GM12878 (cell line): ENCODE results near the gene FMOD. TPM values are rescaled to one million over a fixed set of nuclear protein-coding genes. Genes with fewer than 3 reads are reported as not detected.

Source experiments
- ATAC-seq: fragments of 200-7000 bp; cut with Tn5 transposase; 3 replicates; pipeline ENCODE4 v1.9.1; 2020; ENCODE audit warnings: mild to moderate bottlenecking, moderate library complexity
- BruUV-seq: library from RNA; stranded (reverse); fragments of 400-500 nt; replicated peaks from 2 replicates; lab custom pipeline; 2021; lab: Mats Ljungman, UMichigan
- CTCF ChIA-PET: fragments of 300-600 bp; sonication (Branson Sonifier 250); formaldehyde crosslinking; extraction: SDS; loops from one replicate; lab custom pipeline; 2021; ENCODE audit warnings: inconsistent platforms; lab: Yijun Ruan, JAX
- POLR2A ChIA-PET: fragments of 350-600 bp; formaldehyde crosslinking; extraction: SDS; loops from one replicate; lab custom pipeline; 2021; ENCODE audit warnings: inconsistent platforms; lab: Charles Lee
- RAD21 ChIA-PET: fragments of 300-600 bp; sonication (Branson Sonifier 250); formaldehyde crosslinking; loops from one replicate; lab custom pipeline; 2023; ENCODE audit warnings: antibody characterized with exemption; ENCODE audit not compliant: unreplicated experiment; lab: Charles Lee
- SMC1A ChIA-PET: fragments of 300-600 bp; sonication (Branson Sonifier 250); formaldehyde crosslinking; loops from one replicate; lab custom pipeline; 2023; ENCODE audit not compliant: unreplicated experiment, uncharacterized antibody; lab: Charles Lee
- DNase-seq: peaks from one replicate; pipeline ENCODE4 v3.0.0-alpha.2; 2011; ENCODE audit warnings: low read depth, low spot score
- FAIRE-seq: peaks from 3 replicates; lab custom pipeline; 2011; peaks lifted over from hg19 to GRCh38; lab: Jason Lieb, UNC
- H2AFZ ChIP-seq: 2 replicates; pipeline ENCODE4 v1.6.0; 2011; ENCODE audit warnings: low read depth, low read length, control low read depth; ENCODE audit not compliant: control insufficient read depth
- H3K27ac ChIP-seq: 2 replicates; pipeline ENCODE4 v1.5.1; 2011; ENCODE audit warnings: control low read depth; ENCODE audit not compliant: control insufficient read depth, insufficient read depth
- H3K27me3 ChIP-seq, 2 experiments: replicated peaks in 1 of 2; 2 replicates each; pipeline versions ENCODE4 v1.6.0 to v1.6.1; 2011; ENCODE audit warnings: low read length in 1 of 2; ENCODE audit not compliant: control insufficient read depth in 2 of 2, insufficient read depth in 2 of 2
- H3K36me3 ChIP-seq, 2 experiments: 2 replicates each; pipeline ENCODE4 v1.5.1; 2011; ENCODE audit warnings: low read length in 1 of 2; ENCODE audit not compliant: control insufficient read depth in 2 of 2, insufficient read depth in 2 of 2
- H3K4me1 ChIP-seq: 2 replicates; pipeline ENCODE4 v1.6.1; 2011; ENCODE audit warnings: mild to moderate bottlenecking, low read length, moderate library complexity, mixed read lengths; ENCODE audit not compliant: control insufficient read depth, insufficient read depth
- H3K4me2 ChIP-seq: 2 replicates; pipeline ENCODE4 v1.6.0; 2011; ENCODE audit warnings: control low read depth; ENCODE audit not compliant: control insufficient read depth, insufficient read depth
- H3K4me3 ChIP-seq: fragments of 200-600 bp; sonication (generic); 2 replicates; pipeline ENCODE4 v1.5.1; 2016
- H3K79me2 ChIP-seq: 2 replicates; pipeline ENCODE4 v1.6.0; 2011; ENCODE audit warnings: low read length; ENCODE audit not compliant: control insufficient read depth, insufficient read depth
- H3K9ac ChIP-seq: 2 replicates; pipeline ENCODE4 v1.8.0; 2011; ENCODE audit warnings: low read length, control low read depth, mixed read lengths; ENCODE audit not compliant: control insufficient read depth, insufficient read depth
- H3K9me3 ChIP-seq: replicated peaks from 3 replicates; pipeline ENCODE4 v1.5.1; 2011; ENCODE audit warnings: mild to moderate bottlenecking, low read length; ENCODE audit not compliant: control insufficient read depth, insufficient read depth
- H4K20me1 ChIP-seq: 2 replicates; pipeline ENCODE4 v1.6.0; 2011; ENCODE audit not compliant: control insufficient read depth, insufficient read depth
- EP300 ChIP-seq, 2 experiments: fragments of 150-350 bp in 1 of 2; IDR thresholded peaks; 2 replicates each; pipeline ENCODE4 v1.6.1; 2011 to 2012; ENCODE audit warnings: low read depth in 2 of 2, low read length in 2 of 2, borderline replicate concordance in 1 of 2, improper control_type of control experiment in 1 of 2, inconsistent platforms in 1 of 2; ENCODE audit not compliant: control insufficient read depth in 1 of 2
- HSF1 ChIP-seq: fragments of 150-350 bp; IDR thresholded peaks from 2 replicates; pipeline ENCODE4 v1.6.1; 2014; ENCODE audit warnings: mild to moderate bottlenecking, low read depth, low read length
- PML ChIP-seq: IDR thresholded peaks from 2 replicates; pipeline ENCODE4 v1.6.1; 2012; ENCODE audit warnings: low read length, inconsistent platforms
- POLR2AphosphoS2 ChIP-seq: IDR thresholded peaks from 2 replicates; pipeline ENCODE4 v1.6.1; 2011; ENCODE audit warnings: low read depth, mild to moderate bottlenecking, low read length, improper control_type of control experiment, moderate library complexity
- POLR2AphosphoS5 ChIP-seq: IDR thresholded peaks from 2 replicates; pipeline ENCODE4 v1.6.1; 2011; ENCODE audit warnings: mild to moderate bottlenecking, low read length, inconsistent platforms
- RUNX3 ChIP-seq: IDR thresholded peaks from 2 replicates; pipeline ENCODE4 v1.6.1; 2012; ENCODE audit warnings: low read length, inconsistent platforms
- WRNIP1 ChIP-seq: IDR thresholded peaks from 2 replicates; pipeline ENCODE4 v1.6.1; 2011; ENCODE audit warnings: low read depth, low read length, improper control_type of control experiment, borderline replicate concordance
- YY1 ChIP-seq: IDR thresholded peaks from 2 replicates; pipeline ENCODE4 v1.6.1; 2011; ENCODE audit warnings: low read depth, mild to moderate bottlenecking, low read length
- WGBS: methylation state at CpG from one replicate; pipeline ENCODE4 v1.1.6; 2016; ENCODE audit warnings: low lambda C conversion rate; ENCODE audit not compliant: insufficient replicate concordance, insufficient coverage; ENCODE audit errors: missing lambda C conversion rate; 5-methylcytosine and 5-hydroxymethylcytosine counted together
- in situ Hi-C: fragments of 300-500 bp; cut with MboI; formaldehyde crosslinking; loops from 9 replicates; pipeline ENCODE4 v1.14.3; 2018; ENCODE audit warnings: mixed read lengths
- intact Hi-C: fragments of 100-400 bp; cut with micrococcal nuclease; formaldehyde crosslinking; loops from one replicate; pipeline ENCODE4 v1.14.2; 2022; ENCODE audit not compliant: unreplicated experiment
- polyA plus RNA-seq, 11 experiments: library from polyadenylated mRNA; depleted of rRNA in 4 of 11; unstranded in 6 of 11; stranded (reverse) in 5 of 11; fragments of >200 nt; fragmentation: Nextera tagmentation in 4 of 11; fragmentation: Illumina TruSeq in 1 of 11; extraction: Ambion mirVana in 4 of 11; extraction: Trizol in 1 of 11; gene quantifications; 1 replicate in 1 of 11; 2 replicates in 10 of 11; pipeline versions ENCODE4 v1.2.1 to v1.2.3, GENCODE V29; 2011 to 2016; ENCODE audit warnings: inconsistent platforms in 2 of 11, missing spikeins in 2 of 11, low read depth in 1 of 11
- total RNA-seq, 4 experiments: library from RNA; depleted of rRNA in 3 of 4; stranded (reverse); fragments of >200 nt in 3 of 4; fragmentation: Illumina TruSeq in 1 of 4; extraction: Trizol in 1 of 4; gene quantifications; 2 replicates each; pipeline versions ENCODE4 v1.2.1 to v1.2.3, GENCODE V29; 2013 to 2021

FMOD gene
- total and polyA plus RNA-seq, 10 of the 15 experiments (the other 5 are each of a cell fraction or from before 2014, with no cell fraction given) = 0.03 to 0.26 (median 0.11) TPM; not detected in 7

DNA sequence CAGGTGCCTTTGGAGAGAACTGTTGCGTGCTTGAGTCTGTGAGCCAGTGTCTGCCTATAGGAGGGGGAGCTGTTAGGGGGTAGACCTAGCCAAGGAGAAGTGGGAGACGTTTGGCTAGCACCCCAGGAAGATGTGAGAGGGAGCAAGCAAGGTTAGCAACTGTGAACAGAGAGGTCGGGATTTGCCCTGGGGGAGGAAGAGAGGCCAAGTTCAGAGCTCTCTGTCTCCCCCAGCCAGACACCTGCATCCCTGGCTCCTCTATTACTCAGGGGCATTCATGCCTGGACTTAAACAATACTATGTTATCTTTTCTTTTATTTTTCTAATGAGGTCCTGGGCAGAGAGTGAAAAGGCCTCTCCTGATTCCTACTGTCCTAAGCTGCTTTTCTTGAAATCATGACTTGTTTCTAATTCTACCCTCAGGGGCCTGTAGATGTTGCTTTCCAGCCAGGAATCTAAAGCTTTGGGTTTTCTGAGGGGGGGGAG is 43.2 kb downstream of the FMOD start:
- Histone ChIP-seq H3K4me2 (peak overlapping the region; percentile 91), H3K79me2 (peaks cover 62% of the 10 kb centered on the region), H3K4me1 (peaks cover 34% of the 10 kb centered on the region), H3K9ac (peak overlapping the region; percentile 90), H3K27ac (peak overlapping the region; percentile 61), H3K36me3 (peaks cover 4 to 12% of the 10 kb centered on the region in 2 experiments), H2AFZ (no peak overlapping the region), H3K9me3 (no peaks in the 10 kb centered on the region), H4K20me1 (peaks cover 10% of the 10 kb centered on the region), H3K27me3 (no peaks in the 10 kb centered on the region), H3K4me3 (peak overlapping the region; percentile 97)
- FAIRE-seq (no peak), DNase-seq (no peak), ATAC-seq (no peak)
- POLR2A ChIA-PET = interaction anchor here (1.0 to 10.0 kb wide), 10 partner anchors 8 to 121 kb away, joined by 3 to 393 read pairs (median 18); no protein-coding TSS in a partner anchor
- intact Hi-C loops (no loop called here), in situ Hi-C loops (no loop called here)
- SMC1A ChIA-PET = interaction anchor here (0.8 to 9.7 kb wide), 10 partner anchors 9 to 133 kb away, joined by 3 to 406 read pairs (median 20); no protein-coding TSS in a partner anchor
- RAD21 ChIA-PET = interaction anchor here (0.6 to 9.7 kb wide), 12 partner anchors 8 to 1927 kb away, joined by 3 to 470 read pairs (median 8); no protein-coding TSS in a partner anchor
- BruUV-seq = no TSS peak
- 0% methylated on average over 3 of the region's 3 CpGs for WGBS
- TF ChIP-seq EP300 (IDR thresholded peaks at IDR 0.05; ENCODE audit: borderline replicate concordance in 1 of 2, control insufficient read depth in 1 of 2, low read depth in 2 of 2, low read length in 2 of 2) = no peak
- peak; percentile 20; the same call in 1 of the 2 replicates for TF ChIP-seq PML
- TF ChIP-seq YY1 = 0 out of 2 replicates have a peak, but pooled peaks have one; percentile 0
- 0 out of 2 replicates have a peak, but pooled peaks have one; percentile 28 for TF ChIP-seq POLR2AphosphoS2
- TF ChIP-seq WRNIP1 = peak; percentile 19; the same call in 1 of the 2 replicates
- 0 out of 2 replicates have a peak, but pooled peaks have one; percentile 0 for TF ChIP-seq RUNX3
- TF ChIP-seq HSF1 = no peak
- TF ChIP-seq POLR2AphosphoS5 = 0 out of 2 replicates have a peak, but pooled peaks have one; percentile 1
- CTCF ChIA-PET = interaction anchor here (0.7 to 9.4 kb wide), 16 partner anchors 9 to 180 kb away, joined by 3 to 281 read pairs (median 14); no protein-coding TSS in a partner anchor
